DOHH2 (cell line): ENCODE results near the gene BLOC1S2.

ENCODE experiments used
- CTCF ChIP-seq: fragments of 200-600 bp; sonication (generic); IDR thresholded peaks from one replicate; pipeline ENCODE4 v1.5.1; 2014; ENCODE audit warnings: antibody characterized with exemption, mild to moderate bottlenecking, low read depth, low read length; ENCODE audit not compliant: poor library complexity, severe bottlenecking
- EZH2phosphoT487 ChIP-seq: fragments of 200-600 bp; sonication (generic); IDR thresholded peaks from 2 replicates; pipeline ENCODE4 v1.6.1; 2017; ENCODE audit warnings: borderline replicate concordance, mild to moderate bottlenecking, antibody characterized with exemption, low read length, moderate library complexity, mixed read lengths

- TF ChIP-seq CTCF: no peak
- TF ChIP-seq EZH2phosphoT487: no peak
Observed at GRCh38 chr10:100307684-100308083, 21.2 kb upstream of the BLOC1S2 start.
